ENCODE data around the gene SMIM27. TPM values are rescaled to one million over a fixed set of nuclear protein-coding genes. Genes with fewer than 3 reads are reported as not detected.

The SMIM27 gene
- total RNA-seq, 2 donors from 2014 or later = 14.0 to 18.4 TPM

- H3K4me3 Mint-ChIP-seq = no peak overlapping the region
- H3K9me3 Mint-ChIP-seq = no peaks in the 10 kb centered on the region
- H3K36me3 Mint-ChIP-seq (ENCODE audit: low read depth) = peaks cover 14% of the 10 kb centered on the region
- no peaks in the 10 kb centered on the region for H3K4me1 ChIP-seq (ENCODE audit: control insufficient read depth, insufficient read depth, low read length)
- no peak overlapping the region for H3K27ac ChIP-seq (ENCODE audit: low read depth, low read length)
- H3K36me3 ChIP-seq (ENCODE audit: control insufficient read depth, insufficient read depth, low read length) = peaks cover 11% of the 10 kb centered on the region
- H3K4me1 Mint-ChIP-seq = peaks cover 7% of the 10 kb centered on the region
- H3K9me3 ChIP-seq (ENCODE audit: control insufficient read depth, low read length) = no peaks in the 10 kb centered on the region
- no peak overlapping the region for H3K27ac Mint-ChIP-seq
- DNase-seq = no peak
- TF ChIP-seq CTCF (conservative IDR thresholded peaks at IDR 0.05) = no peak
- H3K9ac ChIP-seq (ENCODE audit: extremely low read depth, low read length, poor library complexity, severe bottlenecking) = no peak overlapping the region
- H3K4me3 ChIP-seq (ENCODE audit: low read length) = no peak overlapping the region
- no peaks in the 10 kb centered on the region for H3K27me3 Mint-ChIP-seq (ENCODE audit: insufficient read depth)
- H3K27me3 ChIP-seq (ENCODE audit: control insufficient read depth, insufficient read depth, low read length, poor library complexity, severe bottlenecking) = no peaks in the 10 kb centered on the region
These were observed 2.5 kb downstream of the SMIM27 start for GRCh38 chr9:32554591-32554990.

- Mint-ChIP-seq H3K4me1 (no peaks in the 10 kb centered on the region), H3K27me3 (ENCODE audit: insufficient read depth) (no peaks in the 10 kb centered on the region), H3K36me3 (ENCODE audit: low read depth) (peaks cover 8% of the 10 kb centered on the region), H3K4me3 (no peak overlapping the region), H3K27ac (no peak overlapping the region), H3K9me3 (no peaks in the 10 kb centered on the region)
- no peak for TF ChIP-seq CTCF (conservative IDR thresholded peaks at IDR 0.05)
- Histone ChIP-seq H3K27ac (ENCODE audit: low read depth, low read length) (no peak overlapping the region), H3K9me3 (ENCODE audit: control insufficient read depth, low read length) (no peaks in the 10 kb centered on the region), H3K27me3 (ENCODE audit: control insufficient read depth, insufficient read depth, low read length, poor library complexity, severe bottlenecking) (no peaks in the 10 kb centered on the region), H3K9ac (ENCODE audit: extremely low read depth, low read length, poor library complexity, severe bottlenecking) (no peak overlapping the region), H3K4me1 (ENCODE audit: control insufficient read depth, insufficient read depth, low read length) (no peaks in the 10 kb centered on the region), H3K4me3 (ENCODE audit: low read length) (no peak overlapping the region), H3K36me3 (ENCODE audit: control insufficient read depth, insufficient read depth, low read length) (peaks cover 9% of the 10 kb centered on the region)
- 96 to 97% methylated on average over 3 of the region's 3 CpGs for WGBS, 2 experiments (ENCODE audit: insufficient coverage in 1 of 2, insufficient read length in 1 of 2)
- DNase-seq = no peak
These were observed 6.3 kb downstream of the SMIM27 start for GRCh38 chr9:32558408-32558934.

- Mint-ChIP-seq H3K27ac (no peak overlapping the region), H3K4me1 (no peaks in the 10 kb centered on the region), H3K27me3 (ENCODE audit: insufficient read depth) (no peaks in the 10 kb centered on the region), H3K36me3 (ENCODE audit: low read depth) (peaks cover 39% of the 10 kb centered on the region), H3K4me3 (no peak overlapping the region), H3K9me3 (no peaks in the 10 kb centered on the region)
- Histone ChIP-seq H3K36me3 (ENCODE audit: control insufficient read depth, insufficient read depth, low read length) (peaks cover 32% of the 10 kb centered on the region), H3K4me3 (ENCODE audit: low read length) (no peak overlapping the region), H3K9ac (ENCODE audit: extremely low read depth, low read length, poor library complexity, severe bottlenecking) (no peak overlapping the region), H3K27ac (ENCODE audit: low read depth, low read length) (no peak overlapping the region), H3K27me3 (ENCODE audit: control insufficient read depth, insufficient read depth, low read length, poor library complexity, severe bottlenecking) (no peaks in the 10 kb centered on the region), H3K4me1 (ENCODE audit: control insufficient read depth, insufficient read depth, low read length) (no peaks in the 10 kb centered on the region), H3K9me3 (ENCODE audit: control insufficient read depth, low read length) (no peaks in the 10 kb centered on the region)
- TF ChIP-seq CTCF (conservative IDR thresholded peaks at IDR 0.05) = no peak
- WGBS, 2 experiments (ENCODE audit: insufficient coverage in 1 of 2, insufficient read length in 1 of 2) = 95 to 100% methylated on average over 4 to 6 of the region's 6 CpGs
- no peak for DNase-seq
These were observed 13.8 kb downstream of the SMIM27 start for GRCh38 chr9:32565967-32566366.
